ENCODE data around the gene ASTN2. TPM values are rescaled to one million over a fixed set of nuclear protein-coding genes. Genes with fewer than 3 reads are reported as not detected.

ASTN2 gene
- total and polyA plus RNA-seq, 9 donors, result 1.8 to 6.4 (median 3.2) TPM

GRCh38 chr9:116564266-116564793 is 850.5 kb downstream of the ASTN2 start:
- H3K27ac ChIP-seq, result no peak overlapping the region
- TF ChIP-seq POLR2A (IDR thresholded peaks at IDR 0.05) (no peak), CTCF (IDR thresholded peaks at IDR 0.05) (no peak), EP300 (IDR thresholded peaks at IDR 0.05) (no peak)
- 63 to 84% (median 68%) methylated on average over 3 of the region's 3 CpGs for WGBS, 3 donors
- no peaks in the 10 kb centered on the region for H3K9me3 ChIP-seq
- H3K36me3 ChIP-seq, result no peaks in the 10 kb centered on the region
- no peaks in the 10 kb centered on the region for H3K4me1 ChIP-seq (ENCODE audit: insufficient read depth)
- no peak for DNase-seq
- no peaks in the 10 kb centered on the region for H3K27me3 ChIP-seq
- intact Hi-C loops (cut with DNase I), result no loop called here
- H3K4me3 ChIP-seq, result no peak overlapping the region

GRCh38 chr9:116558818-116559540 is 855.9 kb downstream of the ASTN2 start:
- no peaks in the 10 kb centered on the region for H3K27me3 ChIP-seq
- TF ChIP-seq POLR2A (IDR thresholded peaks at IDR 0.05) (no peak), EP300 (IDR thresholded peaks at IDR 0.05) (no peak), CTCF (IDR thresholded peaks at IDR 0.05) (no peak)
- DNase-seq, result no peak
- H3K4me3 ChIP-seq, result no peak overlapping the region
- intact Hi-C loops (cut with DNase I), result no loop called here
- no peaks in the 10 kb centered on the region for H3K36me3 ChIP-seq
- H3K9me3 ChIP-seq, result no peaks in the 10 kb centered on the region
- no peak overlapping the region for H3K27ac ChIP-seq
- no peaks in the 10 kb centered on the region for H3K4me1 ChIP-seq (ENCODE audit: insufficient read depth)
- WGBS, 3 donors, result 87 to 93% (median 88%) methylated on average over 5 of the region's 5 CpGs

GRCh38 chr9:116558035-116558434 is 856.8 kb downstream of the ASTN2 start:
- no peaks in the 10 kb centered on the region for H3K9me3 ChIP-seq
- no peaks in the 10 kb centered on the region for H3K4me1 ChIP-seq (ENCODE audit: insufficient read depth)
- no peaks in the 10 kb centered on the region for H3K27me3 ChIP-seq
- intact Hi-C loops (cut with DNase I), result no loop called here
- H3K27ac ChIP-seq, result no peak overlapping the region
- no peak for DNase-seq
- no peaks in the 10 kb centered on the region for H3K36me3 ChIP-seq
- H3K4me3 ChIP-seq, result no peak overlapping the region
- TF ChIP-seq POLR2A (IDR thresholded peaks at IDR 0.05), result no peak
- no peak for TF ChIP-seq CTCF (IDR thresholded peaks at IDR 0.05)
- TF ChIP-seq EP300 (IDR thresholded peaks at IDR 0.05), result no peak

GRCh38 chr9:116555556-116556155 is 859.2 kb downstream of the ASTN2 start:
- H3K9me3 ChIP-seq, result no peaks in the 10 kb centered on the region
- no peak overlapping the region for H3K4me3 ChIP-seq
- intact Hi-C loops (cut with DNase I), result no loop called here
- DNase-seq, result no peak
- 87 to 91% (median 88%) methylated on average over 3 of the region's 3 CpGs for WGBS, 3 donors
- no peaks in the 10 kb centered on the region for H3K27me3 ChIP-seq
- H3K36me3 ChIP-seq, result no peaks in the 10 kb centered on the region
- TF ChIP-seq EP300 (IDR thresholded peaks at IDR 0.05) (no peak), CTCF (IDR thresholded peaks at IDR 0.05) (no peak), POLR2A (IDR thresholded peaks at IDR 0.05) (no peak)
- no peak overlapping the region for H3K27ac ChIP-seq
- peaks cover under 1% of the 10 kb centered on the region for H3K4me1 ChIP-seq (ENCODE audit: insufficient read depth)
